HL-60 (cell line): Measurements from ENCODE around the gene FAIM.
"Not testable (repeated sequence)": the region's sequence is repeated elsewhere in the genome, so short reads cannot be mapped to it uniquely, and the experiment has no call there.

ENCODE experiments used
- GABPA ChIP-seq: IDR thresholded peaks from 2 replicates; pipeline ENCODE4 v1.6.1; 2012; ENCODE audit warnings: low read depth
- POLR2AphosphoS5 ChIP-seq: IDR thresholded peaks from 2 replicates; pipeline ENCODE4 v1.6.1; 2012; ENCODE audit warnings: low read depth
- SPI1 ChIP-seq: IDR thresholded peaks from 2 replicates; pipeline ENCODE4 v1.6.1; 2012; ENCODE audit warnings: low read depth, mild to moderate bottlenecking, borderline replicate concordance
- TF ChIP-seq, protein P1 (sequence below): IDR thresholded peaks from one replicate; pipeline ENCODE4 v1.5.1; 2011; ENCODE audit warnings: low read length, control low read depth, inconsistent platforms; ENCODE audit not compliant: insufficient read depth
- TF ChIP-seq, protein P2 (sequence below): IDR thresholded peaks from 2 replicates; pipeline ENCODE4 v1.6.1; 2012; ENCODE audit warnings: low read depth; ENCODE audit not compliant: insufficient replicate concordance

GRCh38 chr3:138566293-138566692 lies 42.3 kb upstream of the FAIM start:
- TF ChIP-seq, protein P1, sequence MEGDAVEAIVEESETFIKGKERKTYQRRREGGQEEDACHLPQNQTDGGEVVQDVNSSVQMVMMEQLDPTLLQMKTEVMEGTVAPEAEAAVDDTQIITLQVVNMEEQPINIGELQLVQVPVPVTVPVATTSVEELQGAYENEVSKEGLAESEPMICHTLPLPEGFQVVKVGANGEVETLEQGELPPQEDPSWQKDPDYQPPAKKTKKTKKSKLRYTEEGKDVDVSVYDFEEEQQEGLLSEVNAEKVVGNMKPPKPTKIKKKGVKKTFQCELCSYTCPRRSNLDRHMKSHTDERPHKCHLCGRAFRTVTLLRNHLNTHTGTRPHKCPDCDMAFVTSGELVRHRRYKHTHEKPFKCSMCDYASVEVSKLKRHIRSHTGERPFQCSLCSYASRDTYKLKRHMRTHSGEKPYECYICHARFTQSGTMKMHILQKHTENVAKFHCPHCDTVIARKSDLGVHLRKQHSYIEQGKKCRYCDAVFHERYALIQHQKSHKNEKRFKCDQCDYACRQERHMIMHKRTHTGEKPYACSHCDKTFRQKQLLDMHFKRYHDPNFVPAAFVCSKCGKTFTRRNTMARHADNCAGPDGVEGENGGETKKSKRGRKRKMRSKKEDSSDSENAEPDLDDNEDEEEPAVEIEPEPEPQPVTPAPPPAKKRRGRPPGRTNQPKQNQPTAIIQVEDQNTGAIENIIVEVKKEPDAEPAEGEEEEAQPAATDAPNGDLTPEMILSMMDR: not testable (repeated sequence)
- TF ChIP-seq GABPA, POLR2AphosphoS5, SPI1: not testable (repeated sequence)
- TF ChIP-seq, protein P2, sequence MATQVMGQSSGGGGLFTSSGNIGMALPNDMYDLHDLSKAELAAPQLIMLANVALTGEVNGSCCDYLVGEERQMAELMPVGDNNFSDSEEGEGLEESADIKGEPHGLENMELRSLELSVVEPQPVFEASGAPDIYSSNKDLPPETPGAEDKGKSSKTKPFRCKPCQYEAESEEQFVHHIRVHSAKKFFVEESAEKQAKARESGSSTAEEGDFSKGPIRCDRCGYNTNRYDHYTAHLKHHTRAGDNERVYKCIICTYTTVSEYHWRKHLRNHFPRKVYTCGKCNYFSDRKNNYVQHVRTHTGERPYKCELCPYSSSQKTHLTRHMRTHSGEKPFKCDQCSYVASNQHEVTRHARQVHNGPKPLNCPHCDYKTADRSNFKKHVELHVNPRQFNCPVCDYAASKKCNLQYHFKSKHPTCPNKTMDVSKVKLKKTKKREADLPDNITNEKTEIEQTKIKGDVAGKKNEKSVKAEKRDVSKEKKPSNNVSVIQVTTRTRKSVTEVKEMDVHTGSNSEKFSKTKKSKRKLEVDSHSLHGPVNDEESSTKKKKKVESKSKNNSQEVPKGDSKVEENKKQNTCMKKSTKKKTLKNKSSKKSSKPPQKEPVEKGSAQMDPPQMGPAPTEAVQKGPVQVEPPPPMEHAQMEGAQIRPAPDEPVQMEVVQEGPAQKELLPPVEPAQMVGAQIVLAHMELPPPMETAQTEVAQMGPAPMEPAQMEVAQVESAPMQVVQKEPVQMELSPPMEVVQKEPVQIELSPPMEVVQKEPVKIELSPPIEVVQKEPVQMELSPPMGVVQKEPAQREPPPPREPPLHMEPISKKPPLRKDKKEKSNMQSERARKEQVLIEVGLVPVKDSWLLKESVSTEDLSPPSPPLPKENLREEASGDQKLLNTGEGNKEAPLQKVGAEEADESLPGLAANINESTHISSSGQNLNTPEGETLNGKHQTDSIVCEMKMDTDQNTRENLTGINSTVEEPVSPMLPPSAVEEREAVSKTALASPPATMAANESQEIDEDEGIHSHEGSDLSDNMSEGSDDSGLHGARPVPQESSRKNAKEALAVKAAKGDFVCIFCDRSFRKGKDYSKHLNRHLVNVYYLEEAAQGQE: not testable (repeated sequence)
